OCI-LY7 (cell line): ENCODE results near the gene HSBP1.

ENCODE experiments used
- EZH2phosphoT487 ChIP-seq: fragments of 200-600 bp; sonication (generic); IDR thresholded peaks from 2 replicates; pipeline ENCODE4 v1.6.1; 2018; ENCODE audit warnings: low read depth, borderline replicate concordance, mild to moderate bottlenecking, mixed run types, antibody characterized with exemption, low read length, moderate library complexity, mixed read lengths
- TF ChIP-seq, protein P1 (sequence below): fragments of 200-600 bp; sonication (generic); conservative IDR thresholded peaks from 2 replicates; pipeline ENCODE4 v1.5.1; 2014; ENCODE audit warnings: mild to moderate bottlenecking, antibody characterized with exemption, low read length, moderate library complexity, mixed read lengths

DNA sequence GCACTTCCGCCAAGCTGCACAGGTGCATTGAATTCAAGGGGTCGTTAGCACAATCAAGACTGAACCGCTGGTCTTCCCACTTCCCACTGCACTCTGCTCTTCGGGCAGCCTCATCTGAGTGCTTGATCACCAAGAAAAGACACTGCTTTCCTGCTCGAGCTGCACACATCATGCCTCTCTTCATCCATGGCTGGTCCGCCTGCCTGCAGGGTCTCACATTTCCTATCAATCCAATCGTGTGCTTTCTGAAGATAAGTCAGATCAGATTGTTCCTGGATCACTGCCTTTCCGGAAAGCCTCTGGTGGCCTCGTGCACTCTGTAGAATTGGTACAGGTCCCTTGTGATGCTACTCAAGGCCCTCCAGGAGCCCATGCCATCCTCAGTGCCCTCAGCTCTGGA is 30.8 kb upstream of the HSBP1 start:
- TF ChIP-seq, protein P1, sequence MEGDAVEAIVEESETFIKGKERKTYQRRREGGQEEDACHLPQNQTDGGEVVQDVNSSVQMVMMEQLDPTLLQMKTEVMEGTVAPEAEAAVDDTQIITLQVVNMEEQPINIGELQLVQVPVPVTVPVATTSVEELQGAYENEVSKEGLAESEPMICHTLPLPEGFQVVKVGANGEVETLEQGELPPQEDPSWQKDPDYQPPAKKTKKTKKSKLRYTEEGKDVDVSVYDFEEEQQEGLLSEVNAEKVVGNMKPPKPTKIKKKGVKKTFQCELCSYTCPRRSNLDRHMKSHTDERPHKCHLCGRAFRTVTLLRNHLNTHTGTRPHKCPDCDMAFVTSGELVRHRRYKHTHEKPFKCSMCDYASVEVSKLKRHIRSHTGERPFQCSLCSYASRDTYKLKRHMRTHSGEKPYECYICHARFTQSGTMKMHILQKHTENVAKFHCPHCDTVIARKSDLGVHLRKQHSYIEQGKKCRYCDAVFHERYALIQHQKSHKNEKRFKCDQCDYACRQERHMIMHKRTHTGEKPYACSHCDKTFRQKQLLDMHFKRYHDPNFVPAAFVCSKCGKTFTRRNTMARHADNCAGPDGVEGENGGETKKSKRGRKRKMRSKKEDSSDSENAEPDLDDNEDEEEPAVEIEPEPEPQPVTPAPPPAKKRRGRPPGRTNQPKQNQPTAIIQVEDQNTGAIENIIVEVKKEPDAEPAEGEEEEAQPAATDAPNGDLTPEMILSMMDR: no peak
- no peak for TF ChIP-seq EZH2phosphoT487
